HepG2 (cell line): ENCODE data around the gene CXXC5. TPM values are rescaled to one million over a fixed set of nuclear protein-coding genes. Genes with fewer than 3 reads are reported as not detected.

Experiments
- ASH2L ChIP-seq: fragments of 300-600, 200-600 bp; sonication (generic); IDR thresholded peaks from 2 replicates; pipeline ENCODE4 v1.7.0; 2017; ENCODE audit warnings: low read depth, mild to moderate bottlenecking, moderate library complexity, mixed read lengths, low read length; ENCODE audit not compliant: insufficient read length
- FOXA1 ChIP-seq, 2 experiments: fragments of 450-650 bp in 1 of 2; sonication (generic) in 1 of 2; formaldehyde crosslinking in 1 of 2; IDR thresholded peaks; 2 replicates each; pipeline versions ENCODE4 v1.4.0 to v1.6.1; 2016 to 2020; ENCODE audit warnings: missing genetic modification reagents in 1 of 2
- FOXP4 ChIP-seq: sonication (generic); formaldehyde crosslinking; IDR thresholded peaks from 2 replicates; pipeline ENCODE4 v1.4.0; 2020; ENCODE audit warnings: missing genetic modification reagents
- GTF3A ChIP-seq: sonication (generic); formaldehyde crosslinking; conservative IDR thresholded peaks from 2 replicates; pipeline ENCODE4 v1.4.0; 2020; ENCODE audit warnings: mild to moderate bottlenecking, missing genetic modification reagents
- HNF1A ChIP-seq, 2 experiments: sonication (generic) in 1 of 2; formaldehyde crosslinking in 1 of 2; IDR thresholded peaks; 2 replicates each; pipeline versions ENCODE4 v1.4.0 to v1.6.1; 2016 to 2020; ENCODE audit warnings: borderline replicate concordance in 1 of 2, low read depth in 1 of 2, mild to moderate bottlenecking in 1 of 2, missing genetic modification reagents in 1 of 2
- HNRNPL ChIP-seq: fragments of 200-400 bp; formaldehyde crosslinking; IDR thresholded peaks from 2 replicates; pipeline ENCODE4 v1.6.1; 2017; ENCODE audit warnings: mild to moderate bottlenecking, low read depth, low read length
- PPARG ChIP-seq: conservative IDR thresholded peaks from 2 replicates; pipeline ENCODE4 v1.6.1; 2016; ENCODE audit warnings: missing biosample characterization, missing genetic modification reagents
- SRY ChIP-seq: sonication (generic); formaldehyde crosslinking; IDR thresholded peaks from 2 replicates; pipeline ENCODE4 v1.8.0; 2022; ENCODE audit warnings: mild to moderate bottlenecking, missing genetic modification reagents
- TRAFD1 ChIP-seq: sonication (generic); formaldehyde crosslinking; IDR thresholded peaks from 2 replicates; pipeline ENCODE4 v1.5.1; 2020; ENCODE audit warnings: missing genetic modification reagents, mild to moderate bottlenecking, borderline replicate concordance
- U2AF2 ChIP-seq: fragments of 200-400 bp; formaldehyde crosslinking; IDR thresholded peaks from 2 replicates; pipeline ENCODE4 v1.6.1; 2017; ENCODE audit warnings: low read depth, mild to moderate bottlenecking, low read length
- ZNF230 ChIP-seq: sonication (generic); formaldehyde crosslinking; IDR thresholded peaks from 2 replicates; pipeline ENCODE4 v1.4.0; 2020; ENCODE audit warnings: mild to moderate bottlenecking, missing genetic modification reagents
- ZNF343 ChIP-seq: sonication (generic); formaldehyde crosslinking; IDR thresholded peaks from 2 replicates; pipeline ENCODE4 v1.4.0; 2020; ENCODE audit warnings: mild to moderate bottlenecking, missing genetic modification reagents
- ZNF546 ChIP-seq: sonication (generic); formaldehyde crosslinking; conservative IDR thresholded peaks from 2 replicates; pipeline ENCODE4 v1.8.1; 2023; ENCODE audit warnings: mild to moderate bottlenecking, missing genetic modification reagents
- ZNF556 ChIP-seq: sonication (generic); formaldehyde crosslinking; IDR thresholded peaks from 2 replicates; pipeline ENCODE4 v1.4.0; 2020; ENCODE audit warnings: mild to moderate bottlenecking, missing genetic modification reagents, borderline replicate concordance
- polyA plus RNA-seq, 8 experiments: library from polyadenylated mRNA; depleted of rRNA in 3 of 8; stranded (reverse) in 7 of 8; unstranded in 1 of 8; fragments of >200 nt; fragmentation: Illumina TruSeq in 4 of 8; extraction: Trizol in 4 of 8; gene quantifications; 2 replicates each; pipeline versions ENCODE4 v1.2.1 to v1.2.3, GENCODE V29; 2011 to 2016; ENCODE audit warnings: low read depth in 4 of 8, missing spikeins in 1 of 8, mixed read lengths in 1 of 8; ENCODE audit not compliant: insufficient read depth in 1 of 8
- total RNA-seq, 5 experiments: library from RNA; depleted of rRNA; stranded (reverse); fragments of >200 nt; fragmentation: Illumina TruSeq; extraction: Trizol; gene quantifications; 2 replicates each; pipeline ENCODE4 v1.2.3, GENCODE V29; 2016; ENCODE audit warnings: low read depth in 1 of 5
- TF ChIP-seq, protein P1 (sequence below): sonication (generic); formaldehyde crosslinking; IDR thresholded peaks from 2 replicates; pipeline ENCODE4 v1.4.0; 2020; ENCODE audit warnings: missing genetic modification reagents

The CXXC5 gene
- total and polyA plus RNA-seq, 2 of the 13 experiments (the other 11 are each of a cell fraction or from before 2014, with no cell fraction given): 32.3 to 33.0 TPM

DNA sequence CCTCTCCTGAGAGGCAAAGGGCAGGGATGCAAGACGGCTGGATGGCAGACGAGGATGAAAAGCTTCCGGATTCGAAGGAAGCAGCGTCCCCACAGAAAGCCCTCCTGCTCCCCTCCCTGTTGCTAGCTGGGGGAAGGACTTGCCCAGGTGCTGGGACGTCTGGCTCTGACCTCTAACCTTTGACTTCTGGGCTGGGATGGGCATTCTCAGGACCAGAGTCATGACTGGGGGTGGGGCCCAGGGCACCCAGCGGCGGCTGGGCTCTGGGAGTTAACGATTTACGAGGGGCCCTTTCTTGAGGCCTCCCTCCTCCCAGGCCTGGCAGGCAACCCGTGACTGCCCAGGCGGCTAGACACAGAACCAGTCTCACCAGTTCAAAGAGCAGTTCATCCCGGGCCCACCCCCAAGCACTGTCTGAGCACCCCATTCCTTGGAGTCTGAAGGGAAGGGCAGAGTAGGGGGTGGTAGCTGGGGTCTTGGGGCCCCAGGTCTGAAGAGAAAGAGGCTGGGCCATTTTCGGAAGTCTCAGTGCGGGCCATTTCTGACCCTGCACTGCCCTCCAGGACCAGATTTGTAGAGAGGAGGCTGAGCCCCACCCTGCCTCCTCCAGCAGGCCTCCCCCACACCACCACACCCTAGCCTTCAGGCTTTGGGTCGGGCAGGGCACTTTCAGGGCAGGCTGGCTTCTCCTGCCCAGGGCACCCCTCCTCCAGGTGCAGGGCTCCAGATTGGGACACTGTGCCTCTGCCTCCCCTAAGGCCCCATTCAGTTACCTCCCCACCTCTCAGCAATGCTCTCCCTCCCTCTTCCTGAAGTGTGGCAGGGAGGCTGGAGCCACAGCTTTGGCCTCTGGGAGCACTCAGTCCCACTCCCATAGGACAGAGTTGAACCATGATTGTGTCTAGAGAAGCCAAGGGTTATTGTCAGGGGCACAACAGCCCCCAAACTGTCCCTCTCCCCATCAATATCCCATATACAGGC is 5.0 kb upstream of the CXXC5 start (continued):
- TF ChIP-seq HNF1A (IDR thresholded peaks at IDR 0.05; ENCODE audit: low read depth) (peak; percentile 91), HNF1A (CRISPR knock-in tag; IDR thresholded peaks at IDR 0.05; ENCODE audit: borderline replicate concordance) (peak; percentile 97), ZNF546 (CRISPR knock-in tag) (no peak), ZNF230 (CRISPR knock-in tag) (peak; percentile 56; the same call in 1 of the 2 replicates), U2AF2 (0 out of 2 replicates have a peak, but pooled peaks have one; percentile 66), ZNF556 (0 out of 2 replicates have a peak, but pooled peaks have one; percentile 38), GTF3A (0 out of 2 replicates have a peak, but pooled peaks have one; percentile 37), SRY (CRISPR knock-in tag) (peak; percentile 46; the same call in 1 of the 2 replicates), PPARG (CRISPR knock-in tag) (0 out of 2 replicates have a peak, but pooled peaks have one; percentile 23), FOXP4 (CRISPR knock-in tag) (no peak; the same call in 1 of the 2 replicates), ASH2L (peak; percentile 51), FOXA1 (IDR thresholded peaks at IDR 0.05) (no peak), FOXA1 (CRISPR knock-in tag; IDR thresholded peaks at IDR 0.05) (no peak), ZNF343 (0 out of 2 replicates have a peak, but pooled peaks have one; percentile 31), TRAFD1 (CRISPR knock-in tag) (peak; percentile 44; the same call in 1 of the 2 replicates), HNRNPL (peak; percentile 97)
- TF ChIP-seq, protein P1, sequence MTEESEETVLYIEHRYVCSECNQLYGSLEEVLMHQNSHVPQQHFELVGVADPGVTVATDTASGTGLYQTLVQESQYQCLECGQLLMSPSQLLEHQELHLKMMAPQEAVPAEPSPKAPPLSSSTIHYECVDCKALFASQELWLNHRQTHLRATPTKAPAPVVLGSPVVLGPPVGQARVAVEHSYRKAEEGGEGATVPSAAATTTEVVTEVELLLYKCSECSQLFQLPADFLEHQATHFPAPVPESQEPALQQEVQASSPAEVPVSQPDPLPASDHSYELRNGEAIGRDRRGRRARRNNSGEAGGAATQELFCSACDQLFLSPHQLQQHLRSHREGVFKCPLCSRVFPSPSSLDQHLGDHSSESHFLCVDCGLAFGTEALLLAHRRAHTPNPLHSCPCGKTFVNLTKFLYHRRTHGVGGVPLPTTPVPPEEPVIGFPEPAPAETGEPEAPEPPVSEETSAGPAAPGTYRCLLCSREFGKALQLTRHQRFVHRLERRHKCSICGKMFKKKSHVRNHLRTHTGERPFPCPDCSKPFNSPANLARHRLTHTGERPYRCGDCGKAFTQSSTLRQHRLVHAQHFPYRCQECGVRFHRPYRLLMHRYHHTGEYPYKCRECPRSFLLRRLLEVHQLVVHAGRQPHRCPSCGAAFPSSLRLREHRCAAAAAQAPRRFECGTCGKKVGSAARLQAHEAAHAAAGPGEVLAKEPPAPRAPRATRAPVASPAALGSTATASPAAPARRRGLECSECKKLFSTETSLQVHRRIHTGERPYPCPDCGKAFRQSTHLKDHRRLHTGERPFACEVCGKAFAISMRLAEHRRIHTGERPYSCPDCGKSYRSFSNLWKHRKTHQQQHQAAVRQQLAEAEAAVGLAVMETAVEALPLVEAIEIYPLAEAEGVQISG (CRISPR knock-in tag): peak; percentile 50; the same call in 1 of the 2 replicates
